Measurements from ENCODE around the gene EID2. TPM values are rescaled to one million over a fixed set of nuclear protein-coding genes. Genes with fewer than 3 reads are reported as not detected.

Gene EID2
- total RNA-seq, 4 donors from 2014 or later = 6.0 to 10.5 (median 9.5) TPM

DNA sequence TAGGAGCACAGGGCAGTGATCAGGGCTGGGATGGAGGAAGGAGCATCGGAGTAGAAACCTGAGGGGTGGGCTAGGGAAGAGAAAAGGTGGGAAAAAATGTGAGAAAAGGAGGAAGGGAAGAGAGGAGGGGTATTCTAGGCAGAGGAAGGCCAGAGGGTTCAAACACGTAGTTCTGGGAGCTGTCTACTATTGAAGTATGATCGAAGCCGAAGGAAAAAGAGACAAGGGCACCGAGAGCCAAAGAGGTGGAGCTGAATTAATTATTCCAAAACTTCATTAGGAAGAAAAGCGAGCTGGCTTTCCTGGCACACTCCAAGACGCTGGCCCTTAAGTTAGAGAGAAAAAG is 33.4 kb downstream of the EID2 start:
- Histone ChIP-seq H3K9me3 (peaks cover 0 to 6% (median 0%) of the 10 kb centered on the region in 3 donors), H3K4me1 (peaks cover 6 to 23% (median 7%) of the 10 kb centered on the region in 3 donors), H3K27ac (no peak overlapping the region), H3K4me3 (peak overlapping the region in 3 of 4 donors; percentile 28 to 62 (median 47)), H3K36me3 (no peaks in the 10 kb centered on the region), H3K27me3 (peaks cover 8 to 98% (median 18%) of the 10 kb centered on the region in 4 donors)
- 55 to 60% methylated on average over 7 of the region's 7 CpGs for WGBS, 2 donors
- intact Hi-C loops (cut with DNase I) = no loop called here
- TF ChIP-seq, protein P1, sequence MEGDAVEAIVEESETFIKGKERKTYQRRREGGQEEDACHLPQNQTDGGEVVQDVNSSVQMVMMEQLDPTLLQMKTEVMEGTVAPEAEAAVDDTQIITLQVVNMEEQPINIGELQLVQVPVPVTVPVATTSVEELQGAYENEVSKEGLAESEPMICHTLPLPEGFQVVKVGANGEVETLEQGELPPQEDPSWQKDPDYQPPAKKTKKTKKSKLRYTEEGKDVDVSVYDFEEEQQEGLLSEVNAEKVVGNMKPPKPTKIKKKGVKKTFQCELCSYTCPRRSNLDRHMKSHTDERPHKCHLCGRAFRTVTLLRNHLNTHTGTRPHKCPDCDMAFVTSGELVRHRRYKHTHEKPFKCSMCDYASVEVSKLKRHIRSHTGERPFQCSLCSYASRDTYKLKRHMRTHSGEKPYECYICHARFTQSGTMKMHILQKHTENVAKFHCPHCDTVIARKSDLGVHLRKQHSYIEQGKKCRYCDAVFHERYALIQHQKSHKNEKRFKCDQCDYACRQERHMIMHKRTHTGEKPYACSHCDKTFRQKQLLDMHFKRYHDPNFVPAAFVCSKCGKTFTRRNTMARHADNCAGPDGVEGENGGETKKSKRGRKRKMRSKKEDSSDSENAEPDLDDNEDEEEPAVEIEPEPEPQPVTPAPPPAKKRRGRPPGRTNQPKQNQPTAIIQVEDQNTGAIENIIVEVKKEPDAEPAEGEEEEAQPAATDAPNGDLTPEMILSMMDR (IDR thresholded peaks at IDR 0.05) = no peak
- TF ChIP-seq POLR2A (IDR thresholded peaks at IDR 0.05) = no peak
- no peak for DNase-seq

DNA sequence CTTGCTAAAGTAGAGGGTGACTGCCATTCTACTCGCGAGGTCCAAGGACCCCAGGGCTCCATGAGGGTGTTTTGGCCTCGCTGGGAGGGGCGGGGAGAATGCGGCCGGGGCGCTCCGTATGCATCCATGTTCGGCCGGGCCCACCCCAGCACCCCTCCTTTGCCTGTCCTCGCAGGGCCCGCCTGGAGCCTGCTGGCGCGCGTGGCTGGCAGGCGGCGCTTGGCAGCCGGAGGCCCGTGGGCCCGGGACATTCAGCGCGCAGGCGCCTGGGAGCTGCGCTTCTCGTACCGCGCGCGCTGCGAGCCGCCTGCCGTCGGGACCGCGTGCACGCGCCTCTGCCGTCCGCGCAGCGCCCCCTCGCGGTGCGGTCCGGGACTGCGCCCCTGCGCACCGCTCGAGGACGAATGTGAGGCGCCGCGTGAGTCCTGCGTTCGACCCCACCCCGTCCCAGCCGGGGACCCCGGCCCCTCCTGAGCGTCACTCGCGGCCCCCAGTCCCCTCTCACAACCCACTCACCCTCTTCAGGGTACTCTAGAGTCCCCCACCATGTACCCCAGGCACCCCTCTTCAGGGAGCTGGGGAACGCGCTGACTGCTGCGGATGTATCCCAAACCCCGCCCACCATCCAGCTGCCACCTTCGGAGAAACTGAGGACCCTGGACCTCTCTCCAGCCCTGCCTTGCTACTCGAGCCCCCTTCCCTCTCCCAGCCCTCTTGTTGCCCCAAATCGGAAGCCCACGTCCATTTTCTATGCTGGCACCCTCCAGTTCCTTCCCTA is 37.1 kb downstream of the EID2 start:
- intact Hi-C loops (cut with DNase I) = no loop called here
- no peak for DNase-seq
- Histone ChIP-seq H3K9me3 (peaks cover 0 to 6% (median 0%) of the 10 kb centered on the region in 3 donors), H3K4me1 (peaks cover 19 to 39% (median 20%) of the 10 kb centered on the region in 3 donors), H3K36me3 (no peaks in the 10 kb centered on the region), H3K27ac (no peak overlapping the region), H3K27me3 (peaks cover 9 to 100% (median 24%) of the 10 kb centered on the region in 4 donors), H3K4me3 (peak overlapping the region in 1 of 4 donors; percentile 39)
- WGBS, 2 donors = 20 to 61% methylated on average over 6 to 13 of the region's 69 CpGs
- TF ChIP-seq, protein P1 (IDR thresholded peaks at IDR 0.05) = peak; percentile 57 to 91 (median 86)
- TF ChIP-seq POLR2A (IDR thresholded peaks at IDR 0.05) = no peak

- peaks cover 5 to 100% (median 27%) of the 10 kb centered on the region in 4 donors for H3K27me3 ChIP-seq
- no peak for DNase-seq
- intact Hi-C loops (cut with DNase I) = no loop called here
Measured at GRCh38 chr19:39501340-39501739, 38.6 kb downstream of the EID2 start.

GRCh38 chr19:39500543-39500942 is 39.4 kb downstream of the EID2 start:
- 29 to 45% methylated on average over 3 to 4 of the region's 4 CpGs for WGBS, 2 donors
- TF ChIP-seq, protein P1 (IDR thresholded peaks at IDR 0.05) = no peak
- no peak for TF ChIP-seq POLR2A (IDR thresholded peaks at IDR 0.05)
- Histone ChIP-seq H3K4me1 (peaks cover 15 to 29% (median 17%) of the 10 kb centered on the region in 3 donors), H3K9me3 (peaks cover 0 to 6% (median 0%) of the 10 kb centered on the region in 3 donors), H3K27me3 (peaks cover 5 to 100% (median 27%) of the 10 kb centered on the region in 4 donors), H3K36me3 (no peaks in the 10 kb centered on the region), H3K27ac (no peak overlapping the region), H3K4me3 (no peak overlapping the region)
- intact Hi-C loops (cut with DNase I) = no loop called here
- DNase-seq = no peak

More at GRCh38 chr19:39501340-39501739, 38.6 kb downstream of the EID2 start:
- no peaks in the 10 kb centered on the region for H3K36me3 ChIP-seq
- 58 to 67% methylated on average over 4 to 5 of the region's 5 CpGs for WGBS, 2 donors
- no peak overlapping the region for H3K4me3 ChIP-seq
- H3K4me1 ChIP-seq = peaks cover 15 to 29% (median 17%) of the 10 kb centered on the region in 3 donors
- no peak for TF ChIP-seq POLR2A (IDR thresholded peaks at IDR 0.05)
- TF ChIP-seq, protein P1 (IDR thresholded peaks at IDR 0.05) = no peak
- H3K9me3 ChIP-seq = peaks cover 0 to 6% (median 0%) of the 10 kb centered on the region in 3 donors
- no peak overlapping the region for H3K27ac ChIP-seq

GRCh38 chr19:39499932-39500331 is 40.0 kb downstream of the EID2 start:
- DNase-seq = no peak
- WGBS, 2 donors = 60 to 77% methylated on average over 8 of the region's 8 CpGs
- Histone ChIP-seq H3K27me3 (peaks cover 5 to 96% (median 27%) of the 10 kb centered on the region in 4 donors), H3K27ac (no peak overlapping the region), H3K36me3 (no peaks in the 10 kb centered on the region), H3K4me1 (peaks cover 15 to 29% (median 17%) of the 10 kb centered on the region in 3 donors), H3K9me3 (peaks cover 0 to 6% (median 0%) of the 10 kb centered on the region in 3 donors), H3K4me3 (no peak overlapping the region)
- intact Hi-C loops (cut with DNase I) = no loop called here
- no peak for TF ChIP-seq POLR2A (IDR thresholded peaks at IDR 0.05)
- TF ChIP-seq, protein P1 (IDR thresholded peaks at IDR 0.05) = no peak
